NCI-H2227 (cell line): ENCODE measurements around the gene PKHD1.

Source experiments
- DNase-seq: peaks from one replicate; lab custom pipeline; 2025; ENCODE audit not compliant: unreplicated experiment; lab: John Stamatoyannopoulos, UW

PKHD1 gene

GRCh38 chr6:51720327-51720726, 367.1 kb downstream of the PKHD1 start:
- no peak for DNase-seq

GRCh38 chr6:51719297-51719696, 368.1 kb downstream of the PKHD1 start:
- no peak for DNase-seq

GRCh38 chr6:51718533-51718932, 368.9 kb downstream of the PKHD1 start:
- no peak for DNase-seq

- no peak for DNase-seq
Measured at GRCh38 chr6:51717477-51717876, 369.9 kb downstream of the PKHD1 start.

- DNase-seq = no peak
Measured at GRCh38 chr6:51711876-51712275, 375.5 kb downstream of the PKHD1 start.

GRCh38 chr6:51706086-51706485, 381.3 kb downstream of the PKHD1 start:
- DNase-seq = no peak

- DNase-seq = no peak
Measured at GRCh38 chr6:51704932-51705540, 382.4 kb downstream of the PKHD1 start.

GRCh38 chr6:51702851-51703250, 384.6 kb downstream of the PKHD1 start:
- DNase-seq = no peak

- DNase-seq = no peak
Measured at GRCh38 chr6:51684603-51685002, 402.8 kb downstream of the PKHD1 start.

GRCh38 chr6:51684038-51684437, 403.4 kb downstream of the PKHD1 start:
- no peak for DNase-seq

GRCh38 chr6:51678905-51679620, 408.4 kb downstream of the PKHD1 start:
- no peak for DNase-seq

GRCh38 chr6:51678274-51678673, 409.1 kb downstream of the PKHD1 start:
- DNase-seq = no peak

GRCh38 chr6:51675922-51676275, 411.5 kb downstream of the PKHD1 start:
- DNase-seq = no peak

GRCh38 chr6:51675020-51675921, 412.1 kb downstream of the PKHD1 start:
- no peak for DNase-seq

GRCh38 chr6:51663525-51663924, 423.9 kb downstream of the PKHD1 start:
- no peak for DNase-seq

GRCh38 chr6:51660767-51661166, 426.6 kb downstream of the PKHD1 start:
- no peak for DNase-seq

GRCh38 chr6:51657491-51657890, 429.9 kb downstream of the PKHD1 start:
- DNase-seq = no peak

GRCh38 chr6:51655517-51655916, 431.9 kb downstream of the PKHD1 start:
- no peak for DNase-seq

- DNase-seq = no peak
Measured at GRCh38 chr6:51654647-51655046, 432.8 kb downstream of the PKHD1 start.

- DNase-seq = no peak
Measured at GRCh38 chr6:51651132-51651817, 436.1 kb downstream of the PKHD1 start.

GRCh38 chr6:51648774-51649173, 438.6 kb downstream of the PKHD1 start:
- no peak for DNase-seq
